Measurements from ENCODE around the gene STK25. TPM values are rescaled to one million over a fixed set of nuclear protein-coding genes. Genes with fewer than 3 reads are reported as not detected.
A peak's percentile ranks its signal among the peaks of the same experiment; 100 is the strongest.
"Not testable (repeated sequence)": the region's sequence is repeated elsewhere in the genome, so short reads cannot be mapped to it uniquely, and the experiment has no call there.

The STK25 gene
- polyA plus RNA-seq, 3 donors from 2014 or later: 104 to 146 (median 105) TPM

- H3K27ac Mint-ChIP-seq, DNase-seq, H3K4me3 Mint-ChIP-seq, H3K4me1 Mint-ChIP-seq, H3K9me3 Mint-ChIP-seq: not testable (repeated sequence)
- peaks cover 8 to 22% (median 16%) of the 10 kb centered on the region in 3 donors for H3K36me3 Mint-ChIP-seq
- peaks cover 5 to 25% (median 9%) of the 10 kb centered on the region in 3 donors for H3K27me3 Mint-ChIP-seq (ENCODE audit: low read depth in 3 of 3)
These were observed 58.3 kb downstream of the STK25 start for GRCh38 chr2:241450092-241450491.

- peaks cover 15 to 36% (median 22%) of the 10 kb centered on the region in 3 donors for H3K27me3 Mint-ChIP-seq (ENCODE audit: low read depth in 3 of 3)
- peak overlapping the region in 3 of 6 donors; percentile 37 to 66 (median 58) for H3K27ac Mint-ChIP-seq
- peak overlapping the region in 4 of 5 donors; percentile 12 to 32 (median 16) for H3K4me3 Mint-ChIP-seq
- peaks cover 0 to 2% (median 0%) of the 10 kb centered on the region in 6 donors for H3K9me3 Mint-ChIP-seq
- H3K36me3 Mint-ChIP-seq: peaks cover 12 to 25% (median 22%) of the 10 kb centered on the region in 3 donors
- no peak for DNase-seq
- peaks cover 27 to 28% of the 10 kb centered on the region in 2 donors for H3K4me1 Mint-ChIP-seq
These were observed 63.0 kb downstream of the STK25 start for GRCh38 chr2:241445426-241445825.

GRCh38 chr2:241443486-241444223 is 64.7 kb downstream of the STK25 start:
- Mint-ChIP-seq H3K4me1 (peaks cover 27 to 28% of the 10 kb centered on the region in 2 donors), H3K27ac (peak overlapping the region; percentile 58 to 97 (median 88)), H3K4me3 (peak overlapping the region; percentile 46 to 76 (median 57)), H3K9me3 (peaks cover 0 to 2% (median 0%) of the 10 kb centered on the region in 6 donors), H3K36me3 (peaks cover 13 to 26% (median 14%) of the 10 kb centered on the region in 3 donors), H3K27me3 (ENCODE audit: low read depth in 3 of 3) (peaks cover 15 to 34% (median 22%) of the 10 kb centered on the region in 3 donors)
- DNase-seq: peak; percentile 93 to 96 (median 95)

Other genes with a start within 250 kb of the STK25 start
- gene HDLBP, start 192.9 kb downstream of the STK25 start, polyA plus RNA-seq: 10 to 100 TPM; 20.4 to 71.7 (median 31.5) TPM
- gene SEPTIN2, start 192.7 kb downstream of the STK25 start, polyA plus RNA-seq: 100 to 1,000 TPM; 204 to 249 (median 207) TPM
- 1 to 10 TPM; 5.3 to 8.3 (median 8.2) TPM for gene FARP2, start 152.3 kb downstream of the STK25 start, polyA plus RNA-seq
- 10 to 100 TPM; 15.2 to 21.4 (median 17.2) TPM for gene BOK, start 50.2 kb upstream of the STK25 start, polyA plus RNA-seq
- gene THAP4, start 128.6 kb upstream of the STK25 start, polyA plus RNA-seq: 10 to 100 TPM; 20.0 to 39.5 (median 29.4) TPM
- gene ATG4B, start 129.1 kb upstream of the STK25 start, polyA plus RNA-seq: 10 to 100 TPM; 70.5 to 78.9 (median 77.2) TPM
- gene DTYMK, start 178.2 kb upstream of the STK25 start, polyA plus RNA-seq: 10 to 100 TPM; 43.8 to 60.3 (median 51.0) TPM
- 1 to 10 TPM; 6.9 to 7.9 (median 7.7) TPM for gene ING5, start 193.5 kb upstream of the STK25 start, polyA plus RNA-seq
- 1 to 10 TPM in 2 of 3 donors, under 1 TPM in 1; 0.49 to 2.9 (median 1.5) TPM for gene D2HGDH, start 226.0 kb upstream of the STK25 start, polyA plus RNA-seq